IPS DF 4.7 (cell line): ENCODE results near the gene VCX2.
"Not testable (repeated sequence)": the region's sequence is repeated elsewhere in the genome, so short reads cannot be mapped to it uniquely, and the experiment has no call there.

Experiments
- DNase-seq: peaks from one replicate; pipeline ENCODE4 v3.0.0-alpha.2; 2013; ENCODE audit warnings: low spot score; ENCODE audit errors: extremely low read depth

The VCX2 gene

GRCh38 chrX:8171169-8171568 is at the start of gene VCX2:
TSS of gene VCX2 (minus strand) at chrX:8171267. CDS start at chrX:8170643, 624 bp downstream.
- not testable (repeated sequence) for DNase-seq

DNA sequence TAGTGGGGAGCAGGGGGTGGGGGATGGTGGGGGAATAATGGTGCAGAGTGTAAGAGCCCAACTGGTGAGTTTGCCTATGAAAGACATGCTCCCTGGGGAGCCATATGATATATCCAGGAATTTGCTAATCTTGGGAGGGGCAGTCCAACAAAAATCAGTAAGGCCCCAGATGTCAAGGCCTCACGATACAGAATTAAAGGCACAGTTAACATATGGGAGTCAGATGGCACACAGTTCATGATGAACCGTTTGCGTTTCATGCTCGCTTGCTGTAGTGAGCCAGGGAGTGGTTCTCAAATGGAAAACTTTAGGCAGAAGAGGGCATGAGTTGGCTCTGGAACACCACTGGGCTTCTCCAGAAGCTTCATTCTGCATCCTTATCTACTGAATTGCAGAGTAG is 33.9 kb upstream of the VCX2 start:
- no peak for DNase-seq

- DNase-seq, result no peak
Measured at GRCh38 chrX:8204169-8204935, 33.3 kb upstream of the VCX2 start.

GRCh38 chrX:8201896-8202331 is 30.8 kb upstream of the VCX2 start:
- no peak for DNase-seq

- no peak for DNase-seq
Measured at GRCh38 chrX:8196776-8197175, 25.7 kb upstream of the VCX2 start.

DNA sequence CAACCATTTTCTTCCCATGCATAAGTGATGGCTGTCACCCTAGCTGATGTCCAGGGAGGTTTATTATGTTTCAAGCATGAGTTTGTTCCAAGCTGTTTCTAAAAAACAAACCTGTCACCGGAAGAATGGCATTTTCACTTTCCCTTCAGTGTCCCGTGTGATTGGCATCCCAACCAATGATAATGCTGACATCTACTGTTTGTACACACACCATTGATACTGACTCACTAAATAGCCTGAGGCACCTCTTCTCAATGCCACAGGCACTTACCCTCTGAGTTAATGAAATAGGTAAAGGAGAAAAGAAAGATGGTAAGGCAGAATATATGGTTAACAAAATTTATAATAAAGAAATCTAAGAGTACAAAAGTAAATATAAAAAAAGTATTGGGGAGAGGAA is 23.1 kb upstream of the VCX2 start:
- no peak for DNase-seq

DNA sequence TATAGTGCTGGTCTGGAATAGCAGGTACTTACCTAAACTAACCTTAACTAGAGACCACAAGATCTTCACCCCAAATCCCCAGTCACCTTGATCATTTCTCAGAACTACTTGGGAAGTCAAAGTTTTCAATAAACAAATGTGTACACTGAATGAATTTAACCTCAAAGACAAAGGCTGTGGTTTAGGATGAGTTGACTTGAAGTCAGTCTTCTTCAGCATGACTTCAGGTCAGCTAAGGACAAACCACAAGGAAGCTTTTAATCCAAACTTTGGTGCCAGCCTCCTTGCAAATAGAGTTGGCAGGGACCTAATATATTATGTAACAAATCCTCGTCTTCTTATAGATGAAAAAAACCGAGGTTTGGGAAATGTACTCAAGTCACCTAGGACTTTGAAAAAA is 21.2 kb upstream of the VCX2 start:
- DNase-seq, result no peak

- DNase-seq, result no peak
Measured at GRCh38 chrX:8191022-8191421, 20.0 kb upstream of the VCX2 start.

DNA sequence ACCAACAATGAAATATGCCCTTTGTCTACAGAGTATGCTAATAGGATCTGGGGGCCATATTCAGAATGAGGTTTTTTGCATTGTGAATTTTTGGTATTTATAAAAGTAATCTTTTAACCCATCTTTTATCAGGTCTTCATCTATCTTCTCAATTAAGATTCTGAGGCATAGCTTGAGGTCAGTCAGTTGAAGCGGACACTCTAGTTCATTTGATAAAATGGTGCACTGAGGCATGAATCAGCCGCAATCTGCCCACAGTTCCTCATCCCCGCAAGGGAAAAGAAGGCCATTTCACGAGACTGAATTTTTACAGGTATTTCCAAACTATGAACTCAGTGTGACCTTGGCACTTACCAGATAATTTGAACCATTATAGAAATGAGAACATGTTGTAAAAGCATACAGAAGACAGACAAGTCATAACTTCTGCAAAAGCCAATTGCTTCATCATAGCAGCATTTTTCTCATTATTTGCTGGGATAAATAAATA is 19.3 kb upstream of the VCX2 start:
- DNase-seq, result no peak

GRCh38 chrX:8189096-8189830 is 18.2 kb upstream of the VCX2 start:
- no peak for DNase-seq

DNA sequence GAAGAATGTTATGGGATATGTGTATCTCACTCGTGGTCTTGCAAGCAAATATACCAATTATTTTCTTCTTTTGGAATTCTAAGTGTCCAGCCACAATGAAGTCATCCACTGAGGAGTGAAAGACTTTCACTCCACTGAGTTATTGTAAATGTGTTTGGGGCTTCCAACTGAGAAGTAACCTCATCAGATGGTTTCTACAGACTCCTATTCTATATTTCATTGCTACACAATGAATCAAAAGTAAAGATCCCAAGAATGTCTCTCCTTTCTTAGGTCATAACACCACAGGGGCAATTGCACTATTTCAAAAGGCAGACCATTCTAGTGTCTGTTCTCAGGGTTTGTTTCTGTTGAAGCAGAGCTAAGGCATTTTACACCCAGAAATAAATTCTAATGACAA is 12.3 kb upstream of the VCX2 start:
- DNase-seq, result no peak

- no peak for DNase-seq
Measured at GRCh38 chrX:8179656-8180055, 8.6 kb upstream of the VCX2 start.

GRCh38 chrX:8154011-8154410 is 17.1 kb downstream of the VCX2 start:
- not testable (repeated sequence) for DNase-seq

DNA sequence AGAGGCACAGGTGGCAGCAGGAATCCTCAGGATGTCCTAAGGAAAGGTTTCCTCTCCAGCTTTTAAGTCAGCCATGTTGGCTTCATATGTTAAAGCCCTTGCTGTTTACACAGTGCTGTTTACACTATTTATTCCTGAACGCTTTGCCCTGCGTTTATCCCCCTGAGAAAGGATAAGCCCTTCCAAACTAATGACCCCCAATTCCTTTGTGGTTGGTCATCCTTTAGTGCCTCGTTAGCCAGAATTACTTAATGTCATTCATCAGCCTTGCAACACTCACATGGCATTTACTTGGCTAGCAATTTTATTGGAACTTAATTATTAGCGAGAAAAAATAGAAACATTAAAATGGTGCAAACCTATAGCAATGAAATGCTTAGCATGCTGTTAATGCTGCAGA is 23.8 kb downstream of the VCX2 start:
- no peak for DNase-seq

DNA sequence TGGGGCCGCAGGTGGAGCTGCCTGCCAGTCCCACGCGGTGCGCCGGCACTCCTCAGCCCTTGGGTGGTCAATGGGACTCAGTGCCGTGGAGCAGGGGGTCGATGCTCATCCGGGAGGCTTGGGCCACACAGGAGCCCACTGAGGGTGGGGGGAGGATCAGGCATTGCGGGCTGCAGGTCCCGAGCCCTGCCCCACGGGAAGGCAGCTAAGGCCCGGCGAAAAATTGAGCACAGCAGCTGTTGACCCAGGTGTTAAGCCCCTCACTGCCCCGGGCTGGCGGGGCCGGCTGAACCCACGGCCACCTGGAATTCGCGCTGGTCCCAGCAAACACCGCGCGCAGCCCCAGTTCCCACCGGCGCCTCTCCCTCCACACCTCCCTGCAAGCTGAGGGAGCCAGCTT is 26.1 kb downstream of the VCX2 start:
- DNase-seq, result no peak

GRCh38 chrX:8141896-8142295 is 29.2 kb downstream of the VCX2 start:
- DNase-seq, result no peak

DNA sequence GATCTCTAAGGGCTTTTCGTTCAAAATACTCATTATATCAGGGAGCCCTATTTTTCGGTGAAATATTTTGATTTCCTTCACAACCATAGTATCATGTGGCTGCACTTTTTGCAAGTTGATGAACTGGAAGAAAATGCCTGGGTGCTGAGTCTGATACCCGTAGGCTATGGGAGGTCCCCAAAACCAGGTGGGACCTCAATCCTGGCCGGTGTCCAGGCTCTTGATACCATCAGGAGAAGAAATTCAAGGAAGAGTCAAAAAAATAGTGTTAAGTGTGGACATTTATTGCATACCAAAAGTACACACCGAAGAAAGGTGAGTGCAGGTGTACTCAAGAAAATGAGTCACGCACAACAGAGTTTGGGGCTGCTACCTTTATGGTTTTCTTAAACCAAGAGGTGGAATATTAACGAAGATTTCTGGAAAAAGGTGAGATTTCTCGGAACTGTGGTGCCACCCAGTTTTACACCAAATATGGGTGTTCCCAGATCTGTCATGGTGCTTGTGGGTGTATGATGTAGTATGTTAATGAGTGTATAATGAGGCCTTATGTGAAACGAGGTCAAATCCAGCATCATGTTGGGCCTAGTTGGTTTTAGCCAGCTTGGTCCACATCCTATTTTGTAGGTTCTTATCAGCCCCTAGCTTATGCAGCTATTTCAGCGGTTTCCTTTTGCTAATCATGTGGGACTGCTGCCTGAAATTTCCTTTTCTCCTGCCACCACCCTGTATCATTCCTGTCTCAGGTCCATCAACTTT is 29.9 kb downstream of the VCX2 start:
- no peak for DNase-seq

GRCh38 chrX:8139716-8140115 is 31.4 kb downstream of the VCX2 start:
- DNase-seq, result no peak

- no peak for DNase-seq
Measured at GRCh38 chrX:8138252-8138651, 32.8 kb downstream of the VCX2 start.

DNA sequence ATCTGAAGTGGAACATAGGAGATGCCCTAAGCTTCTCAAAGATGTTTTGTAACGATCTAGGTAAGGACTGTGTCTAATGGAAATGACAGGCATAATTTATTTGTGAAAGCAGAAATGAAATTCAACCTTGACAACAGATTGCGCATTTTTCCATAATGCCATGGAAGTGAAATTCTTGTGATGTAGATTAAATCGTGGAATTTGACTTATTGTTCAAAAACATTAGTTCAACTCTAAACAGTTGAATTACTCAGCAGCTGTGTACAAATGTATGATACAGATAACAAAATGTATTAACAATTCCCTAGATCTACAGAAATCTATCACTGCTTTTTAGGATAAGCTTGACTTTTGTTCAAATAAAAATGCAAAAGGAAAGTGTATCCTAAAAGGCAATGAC is 44.4 kb downstream of the VCX2 start:
- no peak for DNase-seq

GRCh38 chrX:8126092-8126491 is 45.0 kb downstream of the VCX2 start:
- DNase-seq, result no peak

DNA sequence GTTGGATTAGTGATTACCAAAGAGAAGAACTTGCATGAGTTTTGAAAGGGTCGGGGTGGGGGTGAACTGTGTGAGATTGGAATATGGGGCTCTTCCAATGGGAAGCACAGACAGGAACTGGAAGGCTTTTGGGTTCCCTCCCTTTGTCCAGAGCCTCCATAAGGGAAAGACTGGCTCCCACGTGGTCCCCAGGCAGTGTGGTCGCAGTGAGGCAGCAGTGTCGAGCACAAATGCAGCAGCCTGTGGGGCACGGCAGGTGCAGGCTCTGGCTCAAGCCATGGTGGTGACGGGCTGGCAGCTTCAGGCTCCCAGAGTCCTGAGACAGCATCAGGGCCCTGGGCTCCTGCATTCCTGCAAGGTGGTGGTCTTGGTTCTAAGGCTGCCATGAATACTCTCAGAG is 45.5 kb downstream of the VCX2 start:
- DNase-seq, result no peak
